Heart right ventricle (tissue), 16 donors: ENCODE measurements around the gene CLPSL1. TPM values are rescaled to one million over a fixed set of nuclear protein-coding genes. Genes with fewer than 3 reads are reported as not detected.

Experiments used
- ATAC-seq, 8 donors: fragments of 200-7000 bp; cut with Tn5 transposase; one replicate each; pipeline ENCODE4 v1.9.1; 2020; ENCODE audit warnings: mild to moderate bottlenecking in 8 of 8, moderate library complexity in 8 of 8, moderate number of reproducible peaks in 1 of 8
- DNase-seq, 2 donors: peaks; one replicate each; pipeline ENCODE4 v3.0.0-alpha.2; 2020
- H3K27ac ChIP-seq, 10 donors: fragments of 200-600 bp; sonication (generic) in 2 of 10; one replicate each; pipeline versions ENCODE4 v1.5.0 to v1.8.0; 2020 to 2022; ENCODE audit warnings: mild to moderate bottlenecking in 3 of 10
- H3K27me3 ChIP-seq, 7 donors: fragments of 200-600 bp; one replicate each; pipeline ENCODE4 v1.8.0; 2021 to 2022; ENCODE audit warnings: mild to moderate bottlenecking in 2 of 7
- H3K36me3 ChIP-seq, 9 donors: fragments of 200-600 bp; sonication (generic) in 1 of 9; one replicate each; pipeline versions ENCODE4 v1.5.0 to v1.8.0; 2020 to 2022; ENCODE audit warnings: mild to moderate bottlenecking in 2 of 9
- H3K4me1 ChIP-seq, 9 donors: fragments of 200-600 bp; sonication (generic) in 1 of 9; one replicate each; pipeline versions ENCODE4 v1.5.0 to v1.8.0; 2020 to 2022; ENCODE audit warnings: mild to moderate bottlenecking in 4 of 9
- H3K4me3 ChIP-seq, 10 donors: fragments of 200-600 bp; sonication (generic) in 2 of 10; one replicate each; pipeline versions ENCODE4 v1.5.0 to v1.8.0; 2020 to 2022; ENCODE audit warnings: mild to moderate bottlenecking in 7 of 10, moderate library complexity in 2 of 10
- H3K9me3 ChIP-seq, 11 donors: fragments of 200-600 bp in 10 of 11; sonication (generic) in 2 of 11; one replicate each; pipeline versions ENCODE4 v1.5.0 to v1.8.0; 2013 to 2022; ENCODE audit warnings: mild to moderate bottlenecking in 2 of 11, control low read depth in 1 of 11, moderate library complexity in 1 of 11
- CTCF ChIP-seq, 9 donors: fragments of 200-600 bp; sonication (generic) in 2 of 9; IDR thresholded peaks; one replicate each; pipeline versions ENCODE4 v1.5.0 to v1.8.0; 2021 to 2022; ENCODE audit warnings: antibody characterized with exemption in 9 of 9, mild to moderate bottlenecking in 5 of 9, moderate library complexity in 1 of 9
- WGBS, 2 donors: extraction: QIAGEN DNeasy Blood & Tissue Kit; methylation state at CpG; one replicate each; pipeline ENCODE4 v1.1.7; 2013; ENCODE audit warnings: inconsistent platforms in 1 of 2; 5-methylcytosine and 5-hydroxymethylcytosine counted together
- intact Hi-C, 10 donors: fragments of 100-400 bp; cut with DNase I; formaldehyde crosslinking; loops; one replicate each; pipeline versions ENCODE4 v1.11.1 to v1.14.2; 2022
- polyA plus RNA-seq, 2 donors: library from polyadenylated mRNA; stranded (reverse); fragments of 200-250 nt; gene quantifications; one replicate each; pipeline ENCODE4 v1.2.3, GENCODE V29; 2013
- total RNA-seq, 10 donors: library from RNA; stranded (reverse); fragmentation: NEBNext Ultra II Directional in 3 of 10; extraction: Animal tissue kit (Norgen Biotek cat#: 25700) in 3 of 10; gene quantifications; one replicate each; pipeline versions ENCODE4 v1.2.1 to v1.2.4, GENCODE V29; 2021 to 2023
- donor health status: Arrhythmogenic right ventricular cardiomyopathy.
- donor health status: ischemic (EF 13 %, LVEDD 7.1; RV severe dilation, severe dysfunction).
- donor health status: healthy with polysubstance abuse.
- donor health status: DM: no; HTN: yes; CAD: no.
- donor health status: DM: no; HTN: no; CAD: no.
- donor health status: ischemic (EF 25% LVEDD 6.9; RV normal size, moderate dysfunction).
- donor health status: ischemic (EF 25% LVEDD 5.7; RV mildly dilated, moderate dysfunction).
- donor health status: healthy.
- donor health status: DM: yes; HTN: yes; CAD: no.
- donor health status: Ischemic cardiomyopathy.
- donor health status: ischemic (EF 35%, LVEDD 5.7; RV mildly dilated, moderate dysfunction).
- donor health status: nonischemic (EF 11% LVEDD 7.7; RV severe dilation, severe dysfunction).
- donor health status: DM: yes; HTN: yes; CAD: no.
- donor health status: PGD.
- donor health status: ischemic (EF 29% LVEDD 5.4; RV normal size, mild dysfunction).
- donor health status: nonischemic (EF 23%, LVEDD 6.1; RV moderate dilation, normal function).

The CLPSL1 gene
- total and polyA plus RNA-seq, 12 donors, result not detected

- intact Hi-C loops, result no loop called here
- 92 to 93% methylated on average over 17 of the region's 17 CpGs for WGBS, 2 donors
- TF ChIP-seq CTCF (IDR thresholded peaks at IDR 0.05), result no peak
- DNase-seq (no peak), ATAC-seq (peak in 3 of 8 donors; percentile 9 to 45 (median 15))
- H3K27ac ChIP-seq, result no peak overlapping the region
- H3K4me1 ChIP-seq, result no peaks in the 10 kb centered on the region
- H3K36me3 ChIP-seq, result no peaks in the 10 kb centered on the region
- H3K27me3 ChIP-seq, result peaks cover 0 to 40% (median 14%) of the 10 kb centered on the region in 7 donors
- no peak overlapping the region for H3K4me3 ChIP-seq
- H3K9me3 ChIP-seq, result no peaks in the 10 kb centered on the region
Observed at GRCh38 chr6:35794536-35795452, 14.0 kb downstream of the CLPSL1 start.

- no peak for DNase-seq
- no peak for TF ChIP-seq CTCF (IDR thresholded peaks at IDR 0.05)
- no peaks in the 10 kb centered on the region for H3K4me1 ChIP-seq
- no peak overlapping the region for H3K27ac ChIP-seq
- H3K4me3 ChIP-seq, result no peak overlapping the region
- H3K9me3 ChIP-seq, result no peaks in the 10 kb centered on the region
- intact Hi-C loops, result no loop called here
- H3K27me3 ChIP-seq, result peaks cover 0 to 33% (median 12%) of the 10 kb centered on the region in 7 donors
- H3K36me3 ChIP-seq, result no peaks in the 10 kb centered on the region
- WGBS, 2 donors, result 84 to 90% methylated on average over 11 of the region's 11 CpGs
- peak in 1 of 8 donors; percentile 49 for ATAC-seq
Observed at GRCh38 chr6:35795453-35796071, 14.7 kb downstream of the CLPSL1 start.

GRCh38 chr6:35796236-35796635, 15.4 kb downstream of the CLPSL1 start:
- ATAC-seq (no peak), DNase-seq (no peak)
- Histone ChIP-seq H3K9me3 (no peaks in the 10 kb centered on the region), H3K4me3 (no peak overlapping the region), H3K36me3 (no peaks in the 10 kb centered on the region), H3K27me3 (peaks cover 0 to 28% (median 10%) of the 10 kb centered on the region in 7 donors), H3K27ac (no peak overlapping the region), H3K4me1 (no peaks in the 10 kb centered on the region)
- no peak for TF ChIP-seq CTCF (IDR thresholded peaks at IDR 0.05)
- 84 to 87% methylated on average over 4 of the region's 4 CpGs for WGBS, 2 donors
- intact Hi-C loops, result no loop called here

- DNase-seq (no peak), ATAC-seq (peak in 1 of 8 donors; percentile 40)
- TF ChIP-seq CTCF (IDR thresholded peaks at IDR 0.05), result no peak
- intact Hi-C loops, result loop anchor here in 3 of 10 donors (1.0 kb wide), 2 partner anchors 10 to 11 kb away; no protein-coding TSS in a partner anchor
- Histone ChIP-seq H3K4me3 (no peak overlapping the region), H3K27me3 (peaks cover 0 to 22% (median 3%) of the 10 kb centered on the region in 7 donors), H3K27ac (no peak overlapping the region), H3K9me3 (no peaks in the 10 kb centered on the region), H3K36me3 (no peaks in the 10 kb centered on the region), H3K4me1 (no peaks in the 10 kb centered on the region)
- WGBS, 2 donors, result 74 to 76% methylated on average over 8 of the region's 8 CpGs
Observed at GRCh38 chr6:35797837-35798526, 17.2 kb downstream of the CLPSL1 start.
